CD4-positive, CD25-positive, alpha-beta regulatory T cell (primary cell): Measurements from ENCODE around the gene EHD1. TPM values are rescaled to one million over a fixed set of nuclear protein-coding genes. Genes with fewer than 3 reads are reported as not detected.

Source experiments
- ATAC-seq, 2 donors: fragments of 150-1000 bp; cut with Tn5 transposase; one replicate each; pipeline ENCODE4 v1.10.0; 2021; ENCODE audit warnings: low read depth in 2 of 2, moderate number of reproducible peaks in 2 of 2, moderate library complexity in 1 of 2
- DNase-seq, 3 donors: peaks; one replicate each; pipeline versions ENCODE4 v3.0.0 to v3.0.0-alpha.2; 2012 to 2022; ENCODE audit warnings: mixed read lengths in 1 of 3
- H3K27ac ChIP-seq: one replicate; pipeline ENCODE4 v1.7.0; 2013; ENCODE audit warnings: mild to moderate bottlenecking, low read length; ENCODE audit not compliant: insufficient read depth, poor library complexity, severe bottlenecking
- H3K27me3 ChIP-seq: one replicate; pipeline ENCODE4 v1.7.0; 2013; ENCODE audit warnings: low read length; ENCODE audit not compliant: control insufficient read depth, insufficient read depth
- H3K36me3 ChIP-seq: one replicate; pipeline ENCODE4 v1.7.0; 2013; ENCODE audit warnings: mild to moderate bottlenecking, low read length, moderate library complexity; ENCODE audit not compliant: control insufficient read depth, insufficient read depth
- H3K4me1 ChIP-seq: 2 replicates; pipeline ENCODE4 v1.7.0; 2013; ENCODE audit warnings: mild to moderate bottlenecking, low read length; ENCODE audit not compliant: insufficient read depth, control insufficient read depth, poor library complexity, severe bottlenecking
- H3K4me3 ChIP-seq: one replicate; pipeline ENCODE4 v1.7.0; 2013; ENCODE audit warnings: low read depth, mild to moderate bottlenecking, low read length, moderate library complexity
- H3K9me3 ChIP-seq, 2 experiments: 1 replicate in 1 of 2; 2 replicates in 1 of 2; pipeline ENCODE4 v1.7.0; 2013; ENCODE audit warnings: low read length in 2 of 2, mild to moderate bottlenecking in 1 of 2, moderate library complexity in 1 of 2; ENCODE audit not compliant: control insufficient read depth in 2 of 2
- H3K27ac Mint-ChIP-seq, 3 donors: one replicate each; pipeline ENCODE4 v1.8.0; 2020 to 2022; ENCODE audit warnings: mild to moderate bottlenecking in 3 of 3, mixed read lengths in 3 of 3, moderate library complexity in 2 of 3
- H3K27me3 Mint-ChIP-seq: one replicate; pipeline ENCODE4 v1.8.0; 2022; ENCODE audit warnings: mild to moderate bottlenecking, mixed read lengths
- H3K36me3 Mint-ChIP-seq: one replicate; pipeline ENCODE4 v1.8.0; 2020; ENCODE audit warnings: mixed read lengths
- H3K4me1 Mint-ChIP-seq, 4 donors: one replicate each; pipeline ENCODE4 v1.8.0; 2020 to 2022; ENCODE audit warnings: mixed read lengths in 4 of 4, mild to moderate bottlenecking in 1 of 4
- H3K4me3 Mint-ChIP-seq, 4 donors: one replicate each; pipeline ENCODE4 v1.8.0; 2020 to 2022; ENCODE audit warnings: mild to moderate bottlenecking in 4 of 4, mixed read lengths in 4 of 4, moderate library complexity in 3 of 4
- H3K9me3 Mint-ChIP-seq, 7 donors: one replicate each; pipeline ENCODE4 v1.8.0; 2020 to 2022; ENCODE audit warnings: mixed read lengths in 7 of 7, mild to moderate bottlenecking in 3 of 7, moderate library complexity in 2 of 7
- polyA plus RNA-seq, 4 donors: library from polyadenylated mRNA; unstranded; fragments of 300-500 nt; fragmentation: Illumina TruSeq; gene quantifications; one replicate each; pipeline ENCODE4 v1.2.3, GENCODE V29; 2021
- total RNA-seq: library from RNA; stranded (reverse); gene quantifications from one replicate; pipeline ENCODE4 v1.2.3, GENCODE V29; 2022

Gene EHD1
- total and polyA plus RNA-seq, 5 donors from 2014 or later, result 180 to 223 (median 184) TPM

DNA sequence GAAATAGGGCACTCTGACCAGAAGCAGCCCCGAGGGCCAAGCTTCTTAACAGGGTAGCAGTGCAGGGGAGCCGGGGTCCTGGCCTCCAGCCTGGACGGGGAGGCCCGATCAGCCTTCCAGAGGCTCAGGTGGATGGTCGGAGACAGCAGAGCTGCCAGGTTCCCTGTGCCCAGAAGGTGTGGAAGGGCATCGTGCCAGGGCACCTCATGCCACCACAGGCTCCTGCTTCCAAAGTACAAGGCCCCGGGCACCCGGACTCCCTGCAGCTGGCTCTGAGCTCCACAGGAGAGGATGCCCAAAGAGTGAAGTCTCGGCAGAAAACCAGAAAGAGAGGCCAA is 14.3 kb downstream of the EHD1 start:
- Mint-ChIP-seq H3K27me3 (no peaks in the 10 kb centered on the region), H3K36me3 (peaks cover 42% of the 10 kb centered on the region)
- H3K27ac ChIP-seq, result peak overlapping the region; percentile 91

DNA sequence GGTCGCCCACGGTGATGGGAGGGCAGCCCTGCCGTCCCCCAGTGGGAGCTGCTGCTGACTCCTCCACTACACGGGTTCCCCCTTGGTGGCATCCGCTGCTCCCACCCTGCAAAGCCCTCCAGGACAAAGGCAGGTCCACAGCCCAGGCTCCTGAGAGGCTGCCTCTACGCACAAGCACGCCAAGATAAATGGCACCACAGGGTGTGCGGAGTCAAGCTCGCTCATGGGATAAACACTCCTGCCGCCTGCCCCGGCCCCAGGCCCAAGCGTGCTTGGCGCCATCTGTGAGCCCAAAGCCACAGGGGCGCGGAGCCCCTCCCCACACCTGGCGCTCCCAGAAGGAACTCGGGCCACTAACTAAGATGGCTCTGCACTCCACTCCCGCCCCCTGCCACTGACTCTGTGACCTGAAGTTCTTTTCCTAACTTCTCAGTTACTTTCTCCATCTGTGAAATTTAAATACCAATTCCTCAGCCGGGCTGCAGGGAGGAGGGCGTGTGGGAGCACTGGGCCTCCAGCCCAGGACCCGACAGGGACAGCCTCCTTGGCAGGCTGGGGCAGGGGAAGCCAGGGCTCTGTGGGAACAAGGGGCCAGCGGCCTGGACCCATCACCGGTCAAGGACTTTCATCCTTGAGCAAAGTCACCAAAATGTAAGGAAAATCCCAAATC is 14.9 kb downstream of the EHD1 start:
- Mint-ChIP-seq H3K36me3 (peaks cover 41% of the 10 kb centered on the region), H3K27me3 (no peaks in the 10 kb centered on the region), H3K4me1 (peaks cover 27 to 97% (median 53%) of the 10 kb centered on the region in 4 donors), H3K27ac (peak overlapping the region; percentile 91 to 100 (median 96)), H3K9me3 (no peaks in the 10 kb centered on the region), H3K4me3 (peak overlapping the region; percentile 71 to 93 (median 85))
- ATAC-seq (no peak), DNase-seq (no peak)
- Histone ChIP-seq H3K27me3 (no peaks in the 10 kb centered on the region), H3K4me3 (peak overlapping the region; percentile 83), H3K27ac (peak overlapping the region; percentile 91), H3K9me3 (no peaks in the 10 kb centered on the region), H3K36me3 (peaks cover 26% of the 10 kb centered on the region), H3K4me1 (peaks cover 100% of the 10 kb centered on the region)

More for the DNA sequence above, 14.3 kb downstream of the EHD1 start:
- DNase-seq, result no peak
- Histone ChIP-seq H3K4me1 (peaks cover 100% of the 10 kb centered on the region), H3K9me3 (no peaks in the 10 kb centered on the region), H3K36me3 (peaks cover 28% of the 10 kb centered on the region), H3K4me3 (peak overlapping the region; percentile 67), H3K27me3 (no peaks in the 10 kb centered on the region)
- ATAC-seq, result no peak
- Mint-ChIP-seq H3K9me3 (no peaks in the 10 kb centered on the region), H3K27ac (peak overlapping the region; percentile 91 to 99 (median 96)), H3K4me1 (peaks cover 27 to 97% (median 54%) of the 10 kb centered on the region in 4 donors), H3K4me3 (peak overlapping the region; percentile 71 to 93 (median 85))

DNA sequence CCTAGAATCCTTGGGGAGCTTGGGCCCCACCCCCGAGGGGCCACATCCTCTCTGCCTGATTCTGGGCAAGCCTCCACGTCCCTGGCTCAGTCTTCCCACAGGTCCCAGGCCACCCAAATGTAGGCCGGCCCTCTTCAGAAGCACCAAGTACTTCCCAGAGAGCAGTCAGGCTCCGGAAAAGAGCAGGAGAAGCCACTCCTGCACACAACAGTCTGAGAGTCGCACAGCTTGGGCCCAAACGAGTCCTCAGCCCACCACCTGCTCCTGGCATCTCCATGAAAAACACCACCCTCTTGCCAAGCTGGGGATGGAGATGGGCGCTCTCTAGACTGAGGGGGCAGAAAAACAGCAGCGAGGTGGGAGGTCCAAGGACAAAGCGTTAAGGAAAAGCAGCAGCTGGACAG is 15.4 kb downstream of the EHD1 start:
- H3K9me3 Mint-ChIP-seq, result no peaks in the 10 kb centered on the region
- H3K4me3 Mint-ChIP-seq, result peak overlapping the region; percentile 85 to 93 (median 88)
- H3K27ac Mint-ChIP-seq, result peak overlapping the region; percentile 91 to 100 (median 96)
- DNase-seq (no peak), ATAC-seq (no peak)
- peak overlapping the region; percentile 83 for H3K4me3 ChIP-seq
- H3K27ac ChIP-seq, result peak overlapping the region; percentile 91
- peaks cover 100% of the 10 kb centered on the region for H3K4me1 ChIP-seq
- H3K27me3 ChIP-seq, result no peaks in the 10 kb centered on the region
- peaks cover 35% of the 10 kb centered on the region for H3K36me3 Mint-ChIP-seq
- H3K9me3 ChIP-seq, result no peaks in the 10 kb centered on the region
- peaks cover 25% of the 10 kb centered on the region for H3K36me3 ChIP-seq
- H3K4me1 Mint-ChIP-seq, result peaks cover 22 to 97% (median 49%) of the 10 kb centered on the region in 4 donors
- no peaks in the 10 kb centered on the region for H3K27me3 Mint-ChIP-seq

DNA sequence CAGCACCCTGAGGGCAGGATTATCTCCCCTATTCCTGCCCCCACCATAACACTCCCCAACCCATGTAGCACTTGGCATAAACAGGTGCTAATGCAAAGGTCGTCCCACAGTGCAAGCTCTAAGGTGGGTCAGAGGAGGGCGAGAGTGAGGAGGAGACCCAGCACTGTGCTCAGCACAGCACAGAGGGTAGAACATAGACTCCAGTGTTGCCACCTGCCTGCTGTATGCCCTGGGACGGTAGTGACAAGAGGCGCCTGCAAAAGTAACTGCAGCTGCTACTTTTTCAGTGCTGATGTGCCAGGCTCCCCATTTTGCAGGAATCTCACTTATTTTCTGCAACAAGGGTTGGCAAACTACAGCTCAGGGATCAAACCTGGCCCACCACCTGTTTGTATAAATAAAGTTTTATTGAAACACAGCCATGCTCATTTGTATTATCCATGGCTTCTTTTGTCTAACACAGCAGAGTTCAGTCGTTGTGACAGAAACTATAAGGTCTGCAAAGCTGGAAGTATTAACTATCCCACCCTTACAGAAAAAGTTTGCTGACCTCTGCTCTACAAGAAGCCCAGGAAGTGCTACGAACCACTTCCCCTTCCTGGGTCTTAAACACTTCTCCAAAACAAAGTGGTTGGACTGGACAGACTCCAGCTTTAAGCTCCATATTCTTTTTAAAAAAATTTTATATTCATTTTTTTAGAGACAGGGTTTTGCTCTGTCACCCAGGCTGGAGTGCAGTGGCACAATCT is 17.0 kb downstream of the EHD1 start:
- Histone ChIP-seq H3K4me1 (peaks cover 100% of the 10 kb centered on the region), H3K27ac (peak overlapping the region; percentile 91), H3K36me3 (peaks cover 27% of the 10 kb centered on the region), H3K27me3 (no peaks in the 10 kb centered on the region), H3K4me3 (peak overlapping the region; percentile 83), H3K9me3 (no peaks in the 10 kb centered on the region)
- Mint-ChIP-seq H3K9me3 (no peaks in the 10 kb centered on the region), H3K27me3 (no peaks in the 10 kb centered on the region), H3K4me1 (peaks cover 15 to 95% (median 45%) of the 10 kb centered on the region in 4 donors), H3K36me3 (peaks cover 30% of the 10 kb centered on the region), H3K4me3 (peak overlapping the region; percentile 78 to 93 (median 88)), H3K27ac (peak overlapping the region; percentile 94 to 100 (median 96))
- peak in 1 of 3 donors; percentile 62 for DNase-seq
- peak; percentile 7 to 21 for ATAC-seq

DNA sequence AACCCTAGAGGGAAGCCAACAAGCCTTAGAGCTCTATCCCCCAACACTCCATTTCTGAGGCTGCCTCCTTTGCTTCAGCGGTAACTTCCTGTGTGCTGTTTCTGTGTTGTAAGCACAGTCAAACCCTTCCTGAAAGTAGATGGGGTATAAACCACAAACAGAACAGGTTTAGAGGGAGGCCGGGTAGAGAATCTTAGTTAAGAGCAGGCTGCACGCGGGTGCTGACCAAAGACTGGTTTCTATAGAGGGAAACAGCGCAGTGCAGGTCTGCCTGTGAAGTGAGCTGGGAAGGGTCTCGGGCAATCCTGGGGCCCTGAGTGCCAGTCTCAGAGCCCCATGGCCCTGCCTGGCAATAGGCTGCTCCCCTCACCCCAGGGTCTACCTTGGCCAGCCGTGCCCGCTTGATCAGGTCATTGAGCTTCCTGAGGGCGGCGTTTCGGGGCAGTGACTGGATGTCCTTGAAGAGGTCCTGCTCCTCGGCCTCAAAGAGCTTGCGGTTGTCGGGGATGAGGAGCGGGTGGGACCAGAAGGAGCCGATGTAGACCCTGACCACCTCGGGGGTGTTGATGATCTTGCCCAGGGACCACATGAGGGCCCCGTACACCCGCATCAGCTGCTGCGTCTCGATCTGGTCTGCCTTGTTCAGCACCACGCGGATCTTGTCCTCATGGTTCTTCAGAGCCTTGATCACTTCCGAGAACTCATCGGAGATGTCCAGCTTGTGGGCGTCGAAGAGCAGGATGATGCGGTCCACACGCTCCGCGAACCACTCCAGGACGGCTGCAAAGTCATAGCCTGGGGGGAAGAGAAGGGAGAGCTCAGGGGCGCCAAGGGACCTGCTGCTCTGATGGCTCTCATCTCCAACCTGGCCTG is 18.6 kb downstream of the EHD1 start:
- DNase-seq (peak; percentile 43 to 94 (median 81)), ATAC-seq (peak; percentile 69 to 70)
- H3K9me3 Mint-ChIP-seq, result peaks cover 0 to 1% (median 0%) of the 10 kb centered on the region in 7 donors
- peak overlapping the region; percentile 78 to 93 (median 88) for H3K4me3 Mint-ChIP-seq
- H3K27me3 ChIP-seq, result no peaks in the 10 kb centered on the region
- peak overlapping the region; percentile 96 to 100 (median 96) for H3K27ac Mint-ChIP-seq
- H3K4me1 Mint-ChIP-seq, result peaks cover 10 to 95% (median 40%) of the 10 kb centered on the region in 4 donors
- H3K4me3 ChIP-seq, result peak overlapping the region; percentile 57
- peaks cover 29% of the 10 kb centered on the region for H3K36me3 Mint-ChIP-seq
- peak overlapping the region; percentile 91 for H3K27ac ChIP-seq
- H3K9me3 ChIP-seq, result no peaks in the 10 kb centered on the region
- peaks cover 100% of the 10 kb centered on the region for H3K4me1 ChIP-seq
- H3K27me3 Mint-ChIP-seq, result no peaks in the 10 kb centered on the region
- peaks cover 25% of the 10 kb centered on the region for H3K36me3 ChIP-seq

DNA sequence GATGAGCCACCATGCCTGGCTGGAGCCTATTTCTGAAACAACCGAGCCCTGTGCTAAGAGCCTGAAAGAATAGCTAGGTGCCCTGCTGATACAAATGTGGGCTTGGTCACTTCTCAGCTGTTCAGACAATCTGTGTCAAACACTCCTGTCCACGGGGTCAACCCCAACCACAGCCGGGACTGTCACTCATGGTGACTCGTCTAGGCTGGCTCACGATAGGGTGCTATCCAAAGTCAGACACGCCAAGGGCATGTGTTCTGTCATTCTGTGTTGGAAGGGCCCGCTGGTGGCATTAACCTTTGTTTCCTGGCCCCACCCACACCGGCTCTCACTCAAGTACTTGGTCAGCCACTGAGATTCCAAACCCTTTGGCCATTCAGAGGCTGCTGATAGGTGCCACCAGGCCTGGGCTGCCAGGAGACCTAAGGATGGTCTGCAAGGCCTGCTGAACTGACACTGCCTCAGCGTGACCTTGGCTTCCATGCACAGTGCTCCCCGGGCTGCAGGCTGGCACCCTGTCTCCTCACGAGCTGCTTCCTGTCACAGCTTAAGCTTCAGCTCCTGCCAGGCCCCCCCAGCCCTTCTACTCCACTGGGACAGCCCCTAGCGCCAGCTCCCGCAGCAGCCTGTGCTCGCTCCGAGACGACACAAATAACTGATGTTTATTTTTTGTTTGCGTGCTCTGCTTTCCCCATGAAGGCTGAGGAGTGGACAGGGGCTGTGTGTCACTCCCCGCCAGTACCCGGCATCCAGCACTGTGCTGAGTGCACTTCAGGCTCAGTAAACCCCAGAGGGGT is 19.8 kb downstream of the EHD1 start:
- no peaks in the 10 kb centered on the region for H3K27me3 Mint-ChIP-seq
- Histone ChIP-seq H3K27ac (peak overlapping the region; percentile 91), H3K27me3 (no peaks in the 10 kb centered on the region), H3K36me3 (peaks cover 36% of the 10 kb centered on the region), H3K9me3 (no peaks in the 10 kb centered on the region), H3K4me3 (peak overlapping the region; percentile 57), H3K4me1 (peaks cover 100% of the 10 kb centered on the region)
- ATAC-seq (peak; percentile 67 to 69), DNase-seq (peak; percentile 50 to 90 (median 71))
- peaks cover 0 to 1% (median 0%) of the 10 kb centered on the region in 7 donors for H3K9me3 Mint-ChIP-seq
- H3K4me1 Mint-ChIP-seq, result peaks cover 10 to 95% (median 43%) of the 10 kb centered on the region in 4 donors
- peak overlapping the region; percentile 96 to 100 (median 96) for H3K27ac Mint-ChIP-seq
- peak overlapping the region; percentile 78 to 93 (median 88) for H3K4me3 Mint-ChIP-seq
- peaks cover 29% of the 10 kb centered on the region for H3K36me3 Mint-ChIP-seq
